MM.1S (cell line): Measurements from ENCODE around the gene PDSS2.

ENCODE experiments used
- DNase-seq: peaks from one replicate; pipeline ENCODE4 v3.0.0-alpha.2; 2015
- H2AFZ ChIP-seq: fragments of 300-600 bp; sonication (generic); 2 replicates; pipeline ENCODE4 v1.6.0; 2016; ENCODE audit warnings: antibody characterized with exemption, low read length
- H3F3A ChIP-seq: fragments of 300-600 bp; sonication (generic); 2 replicates; pipeline ENCODE4 v1.6.1; 2016; ENCODE audit warnings: mild to moderate bottlenecking, antibody characterized with exemption, low read length, moderate library complexity, mixed read lengths; ENCODE audit not compliant: insufficient read depth
- H3K27ac ChIP-seq: fragments of 300-600 bp; sonication (generic); 2 replicates; pipeline ENCODE4 v1.5.1; 2016; ENCODE audit warnings: mild to moderate bottlenecking, low read length
- H3K27me3 ChIP-seq: fragments of 300-600 bp; sonication (generic); replicated peaks from 2 replicates; pipeline ENCODE4 v1.6.0; 2016; ENCODE audit warnings: low read length; ENCODE audit not compliant: insufficient read depth
- H3K36me3 ChIP-seq: fragments of 300-600 bp; sonication (generic); replicated peaks from 2 replicates; pipeline ENCODE4 v1.6.1; 2016; ENCODE audit warnings: mild to moderate bottlenecking, low read length, mixed read lengths; ENCODE audit not compliant: insufficient read depth
- H3K4me1 ChIP-seq: fragments of 300-600 bp; sonication (generic); 2 replicates; pipeline ENCODE4 v1.6.1; 2016; ENCODE audit warnings: low read length, mixed read lengths
- H3K4me2 ChIP-seq: fragments of 300-600 bp; sonication (generic); 2 replicates; pipeline ENCODE4 v1.6.0; 2016; ENCODE audit warnings: low read depth, low read length
- H3K4me3 ChIP-seq: fragments of 300-600 bp; sonication (generic); 2 replicates; pipeline ENCODE4 v1.5.1; 2016; ENCODE audit warnings: low read length, mixed read lengths
- H3K79me2 ChIP-seq: fragments of 300-600 bp; sonication (generic); 2 replicates; pipeline ENCODE4 v1.6.1; 2016; ENCODE audit warnings: mixed run types, low read length, mixed read lengths
- H3K9ac ChIP-seq: fragments of 300-600 bp; sonication (generic); 2 replicates; pipeline ENCODE4 v1.6.1; 2016; ENCODE audit warnings: low read length, mixed read lengths
- H3K9me2 ChIP-seq: fragments of 300-600 bp; sonication (generic); replicated peaks from 2 replicates; pipeline ENCODE4 v1.6.1; 2016; ENCODE audit warnings: mild to moderate bottlenecking, low read length, mixed read lengths; ENCODE audit not compliant: insufficient read depth
- H3K9me3 ChIP-seq: fragments of 300-600 bp; sonication (generic); replicated peaks from 2 replicates; pipeline ENCODE4 v1.6.1; 2016; ENCODE audit warnings: mild to moderate bottlenecking, low read length, mixed read lengths; ENCODE audit not compliant: insufficient read depth
- H4K20me1 ChIP-seq: fragments of 300-600 bp; sonication (generic); 2 replicates; pipeline ENCODE4 v1.6.1; 2016; ENCODE audit warnings: mild to moderate bottlenecking, low read length, moderate library complexity, mixed read lengths; ENCODE audit not compliant: insufficient read depth
- CTCF ChIP-seq: fragments of 300-600 bp; sonication (generic); IDR thresholded peaks from 2 replicates; pipeline ENCODE4 v1.5.1; 2016; ENCODE audit warnings: antibody characterized with exemption, low read length, mixed read lengths
- EZH2 ChIP-seq: fragments of 300-600 bp; sonication (generic); optimal IDR thresholded peaks from 2 replicates; pipeline ENCODE3; 2017; ENCODE audit warnings: low read depth, mild to moderate bottlenecking, antibody characterized with exemption, low read length, mixed read lengths
- EZH2phosphoT487 ChIP-seq: fragments of 300-600 bp; sonication (generic); IDR thresholded peaks from 2 replicates; pipeline ENCODE4 v1.6.1; 2018; ENCODE audit warnings: antibody characterized with exemption, low read length

Gene PDSS2

GRCh38 chr6:107192830-107193229, 266.5 kb downstream of the PDSS2 start:
- H2AFZ ChIP-seq, result no peak overlapping the region
- DNase-seq, result no peak
- no peaks in the 10 kb centered on the region for H4K20me1 ChIP-seq
- H3K4me2 ChIP-seq, result no peak overlapping the region
- no peak overlapping the region for H3K27ac ChIP-seq
- H3K9me2 ChIP-seq, result no peaks in the 10 kb centered on the region
- no peaks in the 10 kb centered on the region for H3K9me3 ChIP-seq
- H3F3A ChIP-seq, result no peaks in the 10 kb centered on the region
- no peaks in the 10 kb centered on the region for H3K79me2 ChIP-seq
- H3K4me3 ChIP-seq, result no peak overlapping the region
- H3K9ac ChIP-seq, result no peak overlapping the region
- no peaks in the 10 kb centered on the region for H3K36me3 ChIP-seq
- no peaks in the 10 kb centered on the region for H3K27me3 ChIP-seq
- TF ChIP-seq CTCF (no peak), EZH2phosphoT487 (no peak), EZH2 (no peak)
- H3K4me1 ChIP-seq, result no peaks in the 10 kb centered on the region

GRCh38 chr6:107187630-107188029, 271.7 kb downstream of the PDSS2 start:
- H2AFZ ChIP-seq, result no peak overlapping the region
- no peak for DNase-seq
- H3K36me3 ChIP-seq, result no peaks in the 10 kb centered on the region
- no peaks in the 10 kb centered on the region for H3K27me3 ChIP-seq
- TF ChIP-seq EZH2 (no peak), EZH2phosphoT487 (no peak), CTCF (no peak)
- H3K9me2 ChIP-seq, result no peaks in the 10 kb centered on the region
- no peaks in the 10 kb centered on the region for H3K79me2 ChIP-seq
- no peaks in the 10 kb centered on the region for H4K20me1 ChIP-seq
- no peak overlapping the region for H3K27ac ChIP-seq
- H3K4me2 ChIP-seq, result no peak overlapping the region
- no peak overlapping the region for H3K4me3 ChIP-seq
- no peak overlapping the region for H3K9ac ChIP-seq
- H3K9me3 ChIP-seq, result no peaks in the 10 kb centered on the region
- H3F3A ChIP-seq, result no peaks in the 10 kb centered on the region
- H3K4me1 ChIP-seq, result no peaks in the 10 kb centered on the region

GRCh38 chr6:107186047-107186446, 273.3 kb downstream of the PDSS2 start:
- H3K9me3 ChIP-seq, result no peaks in the 10 kb centered on the region
- H3K27ac ChIP-seq, result no peak overlapping the region
- no peak overlapping the region for H3K4me3 ChIP-seq
- H3F3A ChIP-seq, result no peaks in the 10 kb centered on the region
- H4K20me1 ChIP-seq, result no peaks in the 10 kb centered on the region
- H3K36me3 ChIP-seq, result no peaks in the 10 kb centered on the region
- no peaks in the 10 kb centered on the region for H3K79me2 ChIP-seq
- no peaks in the 10 kb centered on the region for H3K9me2 ChIP-seq
- TF ChIP-seq CTCF (no peak), EZH2phosphoT487 (no peak), EZH2 (no peak)
- no peak overlapping the region for H3K9ac ChIP-seq
- H3K4me2 ChIP-seq, result no peak overlapping the region
- no peak for DNase-seq
- H3K4me1 ChIP-seq, result no peaks in the 10 kb centered on the region
- H2AFZ ChIP-seq, result no peak overlapping the region
- no peaks in the 10 kb centered on the region for H3K27me3 ChIP-seq
